PC-3 (cell line): ENCODE measurements around the gene ALKBH6.

Experiments used
- CTCF ChIP-seq: fragments of 300-600 bp; sonication (generic); conservative IDR thresholded peaks from 2 replicates; pipeline ENCODE4 v1.5.1; 2017; ENCODE audit warnings: antibody characterized with exemption, low read depth, mild to moderate bottlenecking, low read length
- EZH2 ChIP-seq: fragments of 300-600 bp; sonication (generic); IDR thresholded peaks from one replicate; pipeline ENCODE4 v1.6.1; 2017; ENCODE audit warnings: antibody characterized with exemption, mild to moderate bottlenecking, low read length; ENCODE audit not compliant: unreplicated experiment
- EZH2phosphoT487 ChIP-seq: fragments of 300-600 bp; sonication (generic); IDR thresholded peaks from 2 replicates; pipeline ENCODE4 v1.6.1; 2018; ENCODE audit warnings: mild to moderate bottlenecking, antibody characterized with exemption, low read length, borderline replicate concordance

DNA sequence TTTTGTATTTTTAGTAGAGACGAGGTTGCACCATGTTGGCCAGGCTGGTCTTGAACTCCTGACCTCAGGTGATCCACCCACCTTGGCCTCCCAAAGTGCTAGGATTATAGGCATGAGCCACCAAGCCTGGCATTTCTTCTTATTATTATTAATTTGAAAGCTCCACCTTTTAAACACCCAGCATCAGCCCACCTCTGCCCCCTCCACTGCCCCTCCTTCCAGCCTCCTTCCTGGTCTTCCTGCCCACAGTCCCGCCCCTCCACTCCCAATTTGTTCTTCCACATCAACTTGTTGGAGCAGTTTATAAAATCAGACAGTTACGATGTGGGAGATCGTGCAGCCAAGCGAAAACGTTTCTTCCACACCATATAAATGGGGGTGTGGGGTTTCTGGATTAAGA is 26.5 kb upstream of the ALKBH6 start:
- TF ChIP-seq CTCF (no peak), EZH2 (no peak), EZH2phosphoT487 (no peak)
